IPS DF 6.9 (cell line): Measurements from ENCODE around the gene CLCN6.

Source experiments
- DNase-seq: peaks from one replicate; pipeline ENCODE4 v3.0.0-alpha.2; 2013; ENCODE audit warnings: low read depth, low spot score
- H3K27ac ChIP-seq: one replicate; pipeline ENCODE4 v1.5.1; 2013; ENCODE audit warnings: low read length, control low read depth
- H3K27me3 ChIP-seq: 2 replicates; pipeline ENCODE4 v1.6.1; 2013; ENCODE audit warnings: mild to moderate bottlenecking, low read length; ENCODE audit not compliant: control insufficient read depth, insufficient read depth
- H3K36me3 ChIP-seq: 2 replicates; pipeline ENCODE4 v1.6.1; 2013; ENCODE audit warnings: low read length; ENCODE audit not compliant: control insufficient read depth, insufficient read depth
- H3K4me1 ChIP-seq: 2 replicates; pipeline ENCODE4 v1.6.1; 2013; ENCODE audit warnings: low read length; ENCODE audit not compliant: control insufficient read depth, insufficient read depth
- H3K4me3 ChIP-seq: 2 replicates; pipeline ENCODE4 v1.5.1; 2013; ENCODE audit warnings: mild to moderate bottlenecking, low read length
- H3K9me3 ChIP-seq: 2 replicates; pipeline ENCODE4 v1.6.1; 2013; ENCODE audit warnings: low read length, inconsistent platforms; ENCODE audit not compliant: control insufficient read depth, insufficient read depth
- WGBS: extraction: QIAGEN DNeasy Blood & Tissue Kit; methylation state at CpG from one replicate; pipeline ENCODE4 v1.1.7; 2013; ENCODE audit warnings: mixed read lengths, missing lambda C conversion rate; ENCODE audit not compliant: insufficient read length, insufficient coverage; 5-methylcytosine and 5-hydroxymethylcytosine counted together

CLCN6 gene

DNA sequence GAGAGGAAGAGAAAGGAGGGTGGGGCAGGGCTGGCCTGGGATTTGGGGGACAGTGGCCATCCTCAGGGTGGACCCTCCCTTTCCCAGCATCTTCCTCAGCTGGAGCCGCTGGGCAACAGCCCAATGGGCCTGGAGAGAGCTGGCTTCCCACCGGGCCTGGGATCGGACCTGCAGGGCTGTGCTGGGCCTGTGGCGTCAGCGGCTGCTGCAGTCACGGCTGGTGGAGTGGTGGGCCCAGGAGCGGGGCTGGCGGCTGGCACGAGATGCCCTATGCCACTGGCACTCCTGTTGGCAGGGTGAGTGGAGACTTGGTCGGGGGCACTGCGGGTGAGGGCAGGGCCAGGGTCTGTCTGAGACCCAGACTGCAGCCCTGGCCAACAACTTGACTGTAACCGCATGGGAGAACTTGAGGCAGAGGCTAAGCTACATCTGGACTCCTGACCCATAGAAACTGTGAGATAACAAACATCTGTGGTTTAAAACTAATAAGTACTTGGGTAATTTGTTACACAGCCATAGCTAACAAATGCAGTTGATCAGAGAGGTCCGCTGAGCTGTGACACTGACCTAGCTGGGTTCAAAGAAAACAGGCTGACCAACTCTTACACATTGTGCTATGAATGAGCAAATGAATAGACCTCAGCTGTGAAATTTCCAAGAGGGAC is 26.1 kb upstream of the CLCN6 start:
- DNase-seq, result no peak
- no peaks in the 10 kb centered on the region for H3K36me3 ChIP-seq
- H3K27me3 ChIP-seq, result no peaks in the 10 kb centered on the region
- H3K4me3 ChIP-seq, result no peak overlapping the region
- H3K9me3 ChIP-seq, result no peaks in the 10 kb centered on the region
- no peak overlapping the region for H3K27ac ChIP-seq
- no CpG with 5 or more reads among the region's 13 CpGs for WGBS
- peaks cover 4% of the 10 kb centered on the region; the same call in 1 of the 2 replicates for H3K4me1 ChIP-seq

GRCh38 chr1:11780380-11781147 is 25.4 kb upstream of the CLCN6 start:
- no peaks in the 10 kb centered on the region for H3K36me3 ChIP-seq
- H3K4me3 ChIP-seq, result no peak overlapping the region
- no peaks in the 10 kb centered on the region for H3K27me3 ChIP-seq
- H3K27ac ChIP-seq, result no peak overlapping the region
- peaks cover 4% of the 10 kb centered on the region; the same call in 1 of the 2 replicates for H3K4me1 ChIP-seq
- H3K9me3 ChIP-seq, result no peaks in the 10 kb centered on the region
- no CpG with 5 or more reads among the region's 10 CpGs for WGBS
- DNase-seq, result no peak

DNA sequence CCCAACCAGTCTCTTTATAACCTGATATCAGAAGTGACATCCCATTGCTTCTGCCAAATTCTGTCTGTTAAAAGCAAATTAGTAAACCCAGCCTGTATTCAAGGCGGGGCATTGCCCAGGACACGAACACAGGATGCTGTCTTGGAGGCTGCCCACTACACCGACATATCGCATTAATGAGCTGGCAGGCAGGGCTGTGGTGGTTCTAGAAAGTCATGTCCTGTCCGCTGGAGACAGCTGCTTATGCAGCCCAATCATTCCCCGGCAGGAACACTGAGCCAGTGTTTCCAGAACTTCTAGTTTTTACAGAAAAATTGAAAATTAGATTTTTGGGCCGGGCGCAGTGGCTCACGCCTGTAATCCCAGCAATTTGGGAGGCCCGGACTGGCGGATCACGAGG is 24.7 kb upstream of the CLCN6 start:
- Histone ChIP-seq H3K27ac (no peak overlapping the region), H3K4me1 (peaks cover 4% of the 10 kb centered on the region; the same call in 1 of the 2 replicates)

GRCh38 chr1:11782127-11782708 is 23.8 kb upstream of the CLCN6 start:
- no peak overlapping the region for H3K4me3 ChIP-seq
- no peaks in the 10 kb centered on the region for H3K9me3 ChIP-seq
- no peaks in the 10 kb centered on the region for H3K27me3 ChIP-seq
- WGBS, result no CpG with 5 or more reads among the region's 6 CpGs
- H3K27ac ChIP-seq, result no peak overlapping the region
- no peaks in the 10 kb centered on the region for H3K36me3 ChIP-seq
- H3K4me1 ChIP-seq, result peaks cover 5% of the 10 kb centered on the region
- DNase-seq, result no peak

More for the DNA sequence above, 24.7 kb upstream of the CLCN6 start:
- Histone ChIP-seq H3K27me3 (no peaks in the 10 kb centered on the region), H3K9me3 (no peaks in the 10 kb centered on the region), H3K4me3 (no peak overlapping the region), H3K36me3 (no peaks in the 10 kb centered on the region)
- DNase-seq, result no peak
- WGBS, result no CpG with 5 or more reads among the region's 12 CpGs

- WGBS, result no CpG with 5 or more reads among the region's 6 CpGs
- no peaks in the 10 kb centered on the region for H3K9me3 ChIP-seq
- H3K27ac ChIP-seq, result no peak overlapping the region
- no peaks in the 10 kb centered on the region for H3K27me3 ChIP-seq
- no peaks in the 10 kb centered on the region; the same call in 1 of the 2 replicates for H3K36me3 ChIP-seq
- H3K4me3 ChIP-seq, result no peak overlapping the region
- no peak for DNase-seq
- H3K4me1 ChIP-seq, result peaks cover 14% of the 10 kb centered on the region
Measured at GRCh38 chr1:11783556-11783955, 22.4 kb upstream of the CLCN6 start.

DNA sequence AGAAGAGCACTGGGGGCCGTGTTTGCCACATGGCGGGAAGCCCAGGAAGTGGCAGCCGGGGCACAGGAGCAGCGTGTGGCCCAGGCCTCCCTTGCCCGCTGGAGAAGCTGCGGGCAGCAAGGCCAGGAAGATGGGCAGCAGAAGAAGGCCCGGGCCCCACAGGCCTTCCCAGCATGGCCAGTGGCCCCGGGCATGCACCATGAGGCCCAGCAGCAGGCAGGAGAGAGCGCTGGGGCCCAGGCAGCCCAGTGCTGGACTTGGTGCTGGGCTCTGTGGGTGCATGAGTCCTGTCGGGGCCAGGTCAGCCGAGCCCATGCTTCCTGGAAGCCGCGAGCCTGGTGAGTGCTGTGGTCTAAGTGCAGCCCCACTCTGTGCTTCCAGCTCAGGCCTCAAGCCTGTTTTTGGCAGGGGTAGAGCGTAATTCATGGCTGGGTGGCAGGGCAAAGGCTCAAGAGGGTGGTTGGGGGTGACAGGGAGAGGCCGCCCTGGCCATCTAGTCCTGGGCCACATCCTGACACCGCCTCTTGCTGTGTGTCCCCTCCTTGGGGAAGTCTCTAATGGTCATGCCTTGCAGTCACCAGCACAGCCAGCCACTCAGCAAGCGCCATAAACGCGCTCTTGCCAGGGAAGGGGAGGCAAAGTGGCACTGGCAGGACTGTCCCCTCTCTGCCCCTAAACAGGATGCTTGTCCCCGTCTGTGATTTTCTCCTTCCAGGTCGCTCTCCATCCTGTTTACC is 21.6 kb upstream of the CLCN6 start:
- no peaks in the 10 kb centered on the region for H3K27me3 ChIP-seq
- WGBS, result no CpG with 5 or more reads among the region's 21 CpGs
- peaks cover 14% of the 10 kb centered on the region for H3K4me1 ChIP-seq
- no peak for DNase-seq
- no peaks in the 10 kb centered on the region; the same call in 1 of the 2 replicates for H3K36me3 ChIP-seq
- no peak overlapping the region for H3K27ac ChIP-seq
- H3K9me3 ChIP-seq, result no peaks in the 10 kb centered on the region
- no peak overlapping the region for H3K4me3 ChIP-seq

DNA sequence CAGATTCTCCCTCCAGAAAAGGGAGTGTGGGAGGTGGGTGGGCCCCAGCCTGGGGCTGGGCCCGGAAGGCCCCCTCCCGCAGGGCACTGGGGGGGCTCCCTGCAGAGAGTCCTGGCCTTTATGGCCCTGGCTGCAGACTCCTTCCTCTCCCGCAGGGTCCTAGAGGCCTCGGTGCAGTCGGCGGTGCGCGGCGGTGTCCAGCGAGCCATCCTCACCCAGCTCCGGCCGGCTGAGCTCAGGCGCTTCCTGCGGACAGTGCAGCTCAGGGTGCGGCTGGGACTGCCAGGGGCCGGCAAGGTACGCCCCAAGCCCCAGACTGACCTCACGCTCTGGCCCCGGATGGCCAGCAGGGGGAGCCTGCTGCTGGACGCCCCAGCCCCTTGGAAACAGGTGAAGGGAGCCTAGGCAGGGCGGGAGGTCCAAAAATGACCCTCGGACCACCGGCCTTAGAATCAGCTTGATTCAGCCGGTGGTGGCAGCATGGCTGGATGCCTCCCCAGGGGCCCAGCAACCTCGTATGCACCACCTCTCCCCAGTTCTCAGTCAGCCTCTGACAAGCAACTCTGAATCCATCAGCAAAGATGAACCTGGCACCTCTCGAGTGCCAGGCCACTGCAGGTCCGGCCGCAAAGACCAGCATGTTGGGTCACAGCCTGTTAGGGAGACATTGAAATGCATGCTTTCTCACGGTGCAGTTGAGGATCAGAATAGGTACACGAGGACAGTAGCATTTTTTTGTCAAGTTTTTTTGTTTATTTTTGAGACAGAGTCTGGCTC is 20.8 kb upstream of the CLCN6 start:
- Histone ChIP-seq H3K4me1 (peaks cover 14% of the 10 kb centered on the region), H3K4me3 (no peak overlapping the region), H3K9me3 (no peaks in the 10 kb centered on the region), H3K27ac (no peak overlapping the region), H3K36me3 (peaks cover 4% of the 10 kb centered on the region), H3K27me3 (no peaks in the 10 kb centered on the region)
- no CpG with 5 or more reads among the region's 30 CpGs for WGBS
- DNase-seq, result peak; percentile 68

DNA sequence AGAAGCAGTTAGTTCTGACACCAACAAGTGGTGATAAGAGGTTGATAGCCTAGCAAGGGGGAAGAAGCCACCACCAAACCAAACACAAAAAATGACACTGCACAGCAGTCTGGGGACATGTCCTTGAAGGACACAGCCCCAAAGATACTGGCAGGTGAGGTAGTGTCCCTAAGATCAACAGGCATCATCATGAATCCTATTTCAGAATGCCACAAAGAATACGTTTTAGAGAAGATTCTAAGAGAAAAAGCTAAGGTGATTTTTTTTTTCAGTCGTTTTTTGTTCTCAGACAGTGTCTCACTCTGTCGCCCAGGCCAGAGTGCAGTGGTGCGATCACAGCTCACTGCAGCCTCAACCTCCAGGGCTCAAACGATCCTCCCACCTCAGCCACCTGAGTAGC is 19.8 kb upstream of the CLCN6 start:
- peaks cover 11% of the 10 kb centered on the region for H3K36me3 ChIP-seq
- H3K9me3 ChIP-seq, result no peaks in the 10 kb centered on the region
- no peaks in the 10 kb centered on the region for H3K27me3 ChIP-seq
- H3K27ac ChIP-seq, result no peak overlapping the region
- DNase-seq, result no peak
- H3K4me3 ChIP-seq, result no peak overlapping the region
- no CpG with 5 or more reads among the region's 5 CpGs for WGBS
- peaks cover 14% of the 10 kb centered on the region for H3K4me1 ChIP-seq

DNA sequence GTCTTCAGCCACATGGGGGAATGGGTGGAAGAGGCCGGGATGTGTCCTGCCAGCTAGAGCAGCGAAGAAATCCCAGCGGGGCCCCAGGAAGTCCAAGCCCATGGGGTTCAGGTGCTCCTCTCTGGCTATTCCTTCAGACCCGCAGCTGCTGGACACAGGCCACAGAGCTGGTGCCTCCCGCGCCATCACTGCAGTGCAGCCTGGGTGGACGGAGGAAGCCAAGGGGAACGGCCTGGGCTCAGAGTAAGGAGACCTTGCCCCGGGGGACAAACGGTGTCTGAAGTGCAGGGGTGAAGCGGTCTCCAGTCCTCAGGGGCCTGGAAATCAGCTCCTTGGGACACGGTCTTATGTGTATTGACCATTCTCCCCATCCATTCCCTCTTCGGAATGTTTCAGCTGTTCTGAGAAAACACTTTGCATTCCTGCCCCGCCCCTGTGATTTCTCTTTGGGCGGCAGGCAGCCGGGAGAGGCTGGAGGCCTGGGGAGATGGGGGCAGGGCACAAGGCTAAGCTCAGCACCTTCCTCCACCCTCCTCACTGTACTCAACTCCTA is 18.7 kb upstream of the CLCN6 start:
- no peak overlapping the region for H3K27ac ChIP-seq

More for the DNA sequence above, 18.7 kb upstream of the CLCN6 start:
- no peaks in the 10 kb centered on the region for H3K27me3 ChIP-seq
- no peaks in the 10 kb centered on the region for H3K9me3 ChIP-seq
- no CpG with 5 or more reads among the region's 16 CpGs for WGBS
- DNase-seq, result no peak
- no peak overlapping the region for H3K4me3 ChIP-seq
- peaks cover 14% of the 10 kb centered on the region for H3K4me1 ChIP-seq
- peaks cover 15% of the 10 kb centered on the region for H3K36me3 ChIP-seq
